K562 (cell line): ENCODE data around the gene ATF6B. TPM values are rescaled to one million over a fixed set of nuclear protein-coding genes. Genes with fewer than 3 reads are reported as not detected.

Experiments used
- ATAC-seq: fragments of 200-7000 bp; cut with Tn5 transposase; 3 replicates; pipeline ENCODE4 v1.9.1; 2020; ENCODE audit warnings: moderate library complexity
- BruUV-seq: library from RNA; stranded (reverse); fragments of 400-500 nt; replicated peaks from 2 replicates; lab custom pipeline; 2021; lab: Mats Ljungman, UMichigan
- CTCF ChIA-PET: fragments of 300-600 bp; formaldehyde crosslinking; extraction: SDS; loops from one replicate; lab custom pipeline; 2021; ENCODE audit warnings: low intra/inter-chr PET ratio; lab: Yijun Ruan, JAX
- POLR2A ChIA-PET: fragments of 300-600, 350-650 bp; sonication (Branson Sonifier 250); formaldehyde crosslinking; extraction: SDS; loops from one replicate; lab custom pipeline; 2021; ENCODE audit warnings: antibody characterized with exemption, inconsistent platforms; lab: Yijun Ruan, JAX
- DNase-seq, 4 experiments: peaks; one replicate each; pipeline versions ENCODE4 v3.0.0 to v3.0.0-alpha.2; 2011 to 2018; ENCODE audit warnings: low spot score in 3 of 4, mixed read lengths in 3 of 4; ENCODE audit errors: extremely low read depth in 1 of 4
- FAIRE-seq: peaks from 2 replicates; lab custom pipeline; 2011; peaks lifted over from hg19 to GRCh38; lab: Jason Lieb, UNC
- H2AFZ ChIP-seq: 2 replicates; pipeline ENCODE4 v1.6.0; 2011; ENCODE audit warnings: low read depth, low read length, control low read depth, inconsistent platforms
- H3K27ac ChIP-seq: fragments of 200-600 bp; 3 replicates; pipeline ENCODE4 v1.8.0; 2011; ENCODE audit warnings: low read depth, mild to moderate bottlenecking, control low read depth, inconsistent platforms, low read length, moderate library complexity, mixed read lengths; ENCODE audit errors: extremely low read depth
- H3K27me3 ChIP-seq, 2 experiments: fragments of 300-600 bp in 1 of 2; 2 replicates in 1 of 2; 3 replicates in 1 of 2; pipeline versions ENCODE4 v1.6.0 to v1.8.0; 2011; ENCODE audit warnings: inconsistent platforms in 2 of 2, low read length in 2 of 2, mild to moderate bottlenecking in 1 of 2, mixed read lengths in 1 of 2, moderate library complexity in 1 of 2; ENCODE audit not compliant: control insufficient read depth in 2 of 2, insufficient read depth in 2 of 2
- H3K36me3 ChIP-seq: fragments of 300-600 bp; 3 replicates; pipeline ENCODE4 v1.8.0; 2011; ENCODE audit warnings: mild to moderate bottlenecking, low read length, inconsistent platforms; ENCODE audit not compliant: control insufficient read depth, insufficient read depth
- H3K4me1 ChIP-seq, 2 experiments: fragments of 200-600 bp in 1 of 2; replicated peaks in 1 of 2; 2 replicates in 1 of 2; 3 replicates in 1 of 2; pipeline versions ENCODE4 v1.5.1 to v1.8.0; 2011; ENCODE audit warnings: inconsistent platforms in 2 of 2, low read length in 2 of 2, mild to moderate bottlenecking in 1 of 2, mixed read lengths in 1 of 2, moderate library complexity in 1 of 2; ENCODE audit not compliant: control insufficient read depth in 2 of 2, insufficient read depth in 2 of 2
- H3K4me2 ChIP-seq: 2 replicates; pipeline ENCODE4 v1.6.1; 2011; ENCODE audit warnings: low read length, control low read depth, inconsistent platforms, mixed read lengths; ENCODE audit not compliant: insufficient read depth
- H3K4me3 ChIP-seq: fragments of 200-600 bp; sonication (generic), shearing (Covaris generic); 2 replicates; pipeline ENCODE4 v1.5.1; 2016; ENCODE audit warnings: control low read depth, inconsistent platforms
- H3K79me2 ChIP-seq: fragments of 200-600 bp; 3 replicates; pipeline ENCODE4 v1.8.0; 2011; ENCODE audit warnings: low read length, inconsistent platforms; ENCODE audit not compliant: control insufficient read depth, insufficient read depth
- H3K9ac ChIP-seq, 2 experiments: 2 replicates each; pipeline versions ENCODE4 v1.6.0 to v1.6.1; 2011; ENCODE audit warnings: low read depth in 2 of 2, low read length in 2 of 2, control low read depth in 1 of 2, inconsistent platforms in 1 of 2, mild to moderate bottlenecking in 1 of 2, mixed read lengths in 1 of 2; ENCODE audit not compliant: insufficient read depth in 1 of 2
- H3K9me1 ChIP-seq: one replicate; pipeline ENCODE4 v1.6.0; 2011; ENCODE audit warnings: inconsistent platforms, mild to moderate bottlenecking, low read length, moderate library complexity; ENCODE audit not compliant: control insufficient read depth, insufficient read depth
- H3K9me3 ChIP-seq: replicated peaks from 2 replicates; pipeline ENCODE4 v1.5.1; 2011; ENCODE audit warnings: low read depth, low read length, inconsistent platforms; ENCODE audit not compliant: control insufficient read depth, insufficient read depth
- H4K20me1 ChIP-seq: replicated peaks from 2 replicates; pipeline ENCODE4 v1.6.1; 2011; ENCODE audit warnings: low read length, inconsistent platforms, mixed read lengths; ENCODE audit not compliant: control insufficient read depth, insufficient read depth
- CREB3L1 ChIP-seq: fragments of 450-650 bp; IDR thresholded peaks from 2 replicates; pipeline ENCODE4 v1.6.1; 2014; ENCODE audit warnings: low read depth, mild to moderate bottlenecking, moderate library complexity, borderline replicate concordance
- GABPA ChIP-seq: fragments of 200-800 bp; sonication (Bioruptor generic); conservative IDR thresholded peaks from 2 replicates; pipeline ENCODE4 v1.6.1; 2016; ENCODE audit warnings: low read depth, missing genetic modification characterization, missing compliant biosample characterization
- HNRNPK ChIP-seq: fragments of 200-400 bp; formaldehyde crosslinking; IDR thresholded peaks from one replicate; pipeline ENCODE4 v1.6.1; 2018; ENCODE audit warnings: mild to moderate bottlenecking, low read depth, low read length; ENCODE audit not compliant: poor library complexity, severe bottlenecking
- IRF9 ChIP-seq: fragments of 450-650 bp; IDR thresholded peaks from 2 replicates; pipeline ENCODE4 v1.6.1; 2016; ENCODE audit warnings: missing biosample characterization, missing genetic modification characterization
- KHSRP ChIP-seq: fragments of 450-650 bp; IDR thresholded peaks from 2 replicates; pipeline ENCODE4 v1.6.1; 2017
- KLF13 ChIP-seq: fragments of 450-650 bp; IDR thresholded peaks from 2 replicates; pipeline ENCODE4 v1.6.1; 2016; ENCODE audit warnings: missing genetic modification characterization, low read depth, mild to moderate bottlenecking, missing compliant biosample characterization, moderate library complexity, borderline replicate concordance
- KLF6 ChIP-seq: fragments of 250-450 bp; sonication (Bioruptor Pico); IDR thresholded peaks from 2 replicates; pipeline ENCODE4 v1.4.0; 2020; ENCODE audit warnings: mild to moderate bottlenecking, moderate library complexity, borderline replicate concordance
- MYNN ChIP-seq, 2 experiments: sonication (generic); formaldehyde crosslinking in 1 of 2; IDR thresholded peaks; 2 replicates each; pipeline versions ENCODE4 v1.5.0 to v1.6.1; 2016 to 2020; ENCODE audit warnings: antibody characterized with exemption in 1 of 2, missing genetic modification reagents in 1 of 2
- NCOA2 ChIP-seq, 2 experiments: fragments of 450-650 bp; IDR thresholded peaks; 2 replicates each; pipeline ENCODE4 v1.6.1; 2018; ENCODE audit warnings: mild to moderate bottlenecking in 2 of 2, moderate library complexity in 1 of 2; ENCODE audit not compliant: partially characterized antibody in 2 of 2
- NFIC ChIP-seq: fragments of 450-650 bp; IDR thresholded peaks from 2 replicates; pipeline ENCODE4 v1.6.1; 2017; ENCODE audit warnings: mild to moderate bottlenecking, inconsistent platforms
- NR3C1 ChIP-seq: sonication (generic); formaldehyde crosslinking; IDR thresholded peaks from 2 replicates; pipeline ENCODE4 v1.8.1; 2022; ENCODE audit warnings: missing genetic modification reagents
- POLR2G ChIP-seq: fragments of 200-400 bp; formaldehyde crosslinking; IDR thresholded peaks from 2 replicates; pipeline ENCODE4 v1.6.1; 2017; ENCODE audit warnings: low read depth, mild to moderate bottlenecking, antibody characterized with exemption, low read length, moderate library complexity
- RBFOX2 ChIP-seq: fragments of 200-400 bp; formaldehyde crosslinking; IDR thresholded peaks from 2 replicates; pipeline ENCODE4 v1.6.1; 2017; ENCODE audit warnings: low read depth, mild to moderate bottlenecking, low read length, moderate library complexity
- TCF7L2 ChIP-seq: fragments of 150-350 bp; IDR thresholded peaks from 2 replicates; pipeline ENCODE4 v1.6.1; 2016; ENCODE audit warnings: low read depth, mild to moderate bottlenecking, low read length, moderate library complexity
- ZBTB17 ChIP-seq: fragments of 450-650 bp; formaldehyde crosslinking; IDR thresholded peaks from 2 replicates; pipeline ENCODE4 v1.4.0; 2020; ENCODE audit warnings: mild to moderate bottlenecking
- ZNF140 ChIP-seq: fragments of 250-450 bp; sonication (Bioruptor Pico); IDR thresholded peaks from 2 replicates; pipeline ENCODE4 v1.8.0; 2021; ENCODE audit warnings: moderate library complexity, mild to moderate bottlenecking, inconsistent platforms
- ZNF212 ChIP-seq: fragments of 450-650 bp; formaldehyde crosslinking; IDR thresholded peaks from 2 replicates; pipeline ENCODE4 v1.4.0; 2020; ENCODE audit warnings: mild to moderate bottlenecking
- ZNF644 ChIP-seq: fragments of 200-800 bp; sonication (Bioruptor generic); IDR thresholded peaks from 2 replicates; pipeline ENCODE4 v1.6.1; 2016; ENCODE audit warnings: low read depth, missing genetic modification characterization, missing compliant biosample characterization
- WGBS: fragments of 100-300 bp; shearing (Covaris generic); methylation state at CpG from one replicate; pipeline ENCODE4 v1.1.6; 2016; ENCODE audit warnings: low coverage, mixed read lengths; ENCODE audit not compliant: insufficient coverage; ENCODE audit errors: missing lambda C conversion rate; 5-methylcytosine and 5-hydroxymethylcytosine counted together
- in situ Hi-C: fragments of 300-500 bp; cut with MboI; formaldehyde crosslinking; loops from 4 replicates; pipeline ENCODE4 v1.15.0; 2018; ENCODE audit warnings: inconsistent platforms, mixed read lengths
- intact Hi-C: fragments of 100-400 bp; cut with micrococcal nuclease; formaldehyde crosslinking; loops from 2 replicates; pipeline ENCODE4 v1.14.2; 2022
- polyA plus RNA-seq, 8 experiments: library from polyadenylated mRNA; depleted of rRNA in 4 of 8; stranded (reverse) in 5 of 8; unstranded in 3 of 8; fragments of >200 nt; fragmentation: Nextera tagmentation in 2 of 8; fragmentation: Illumina TruSeq in 1 of 8; extraction: Ambion mirVana in 2 of 8; extraction: Trizol in 1 of 8; gene quantifications; 2 replicates each; pipeline versions ENCODE4 v1.2.1 to v1.2.3, GENCODE V29; 2011 to 2014; ENCODE audit warnings: inconsistent platforms in 1 of 8, missing spikeins in 1 of 8
- total RNA-seq, 7 experiments: library from RNA; depleted of rRNA in 6 of 7; stranded (reverse); fragments of >200 nt in 6 of 7; fragmentation: Illumina TruSeq in 2 of 7; extraction: Trizol in 2 of 7; gene quantifications; 2 replicates each; pipeline versions ENCODE4 v1.2.1 to v1.2.3, GENCODE V29; 2011 to 2021; ENCODE audit warnings: low replicate concordance in 1 of 7

The ATF6B gene
- total and polyA plus RNA-seq, 9 of the 15 experiments (the other 6 are each of a cell fraction or from before 2014, with no cell fraction given) = 20.7 to 131 (median 31.7) TPM

GRCh38 chr6:32164295-32164694 is 36.2 kb upstream of the ATF6B start, which contains the start of gene EGFL8 (continued):
- TF ChIP-seq IRF9 (tag) (no peak), ZNF212 (CRISPR knock-in tag) (no peak), KLF13 (tag) (no peak), NCOA2 (IDR thresholded peaks at IDR 0.05; ENCODE audit: partially characterized antibody in 2 of 2) (no peak), KLF6 (no peak)
- TF ChIP-seq, all 486 proteins: peak for 0

- no peaks in the 10 kb centered on the region for H3K27me3 ChIP-seq
- no peaks in the 10 kb centered on the region for H4K20me1 ChIP-seq
- BruUV-seq = no TSS peak
- H2AFZ ChIP-seq = no peak overlapping the region
- WGBS = 90% methylated on average over 7 of the region's 7 CpGs
- peaks cover 2% of the 10 kb centered on the region; the same call in 1 of the 3 replicates for H3K79me2 ChIP-seq
- no peak overlapping the region for H3K4me3 ChIP-seq
- ChIA-PET POLR2A (interaction anchor here (1.0 to 4.6 kb wide), 6 partner anchors 8 to 34 kb away, joined by 3 to 30 read pairs (median 6); partner anchors contain the start of genes AGPAT1, FKBPL, PRRT1 and RNF5), CTCF (no interaction called here)
- DNase-seq = peak in 1 of 4 experiments; percentile 46
- no peak overlapping the region for H3K4me2 ChIP-seq
- no peak overlapping the region; the same call in 2 of the 3 replicates for H3K27ac ChIP-seq
- ATAC-seq = no peak
- no peaks in the 10 kb centered on the region for H3K9me3 ChIP-seq
- intact Hi-C loops = no loop called here
- in situ Hi-C loops = no loop called here
- H3K4me1 ChIP-seq = peaks cover 29 to 34% of the 10 kb centered on the region in 2 experiments
- FAIRE-seq = no peak
- no peaks in the 10 kb centered on the region for H3K9me1 ChIP-seq
- peaks cover 64% of the 10 kb centered on the region for H3K36me3 ChIP-seq
- H3K9ac ChIP-seq = peak overlapping the region in 1 of 2 experiments; percentile 50; a peak in 1 of 4 replicates
- TF ChIP-seq CREB3L1 = no peak
- TF ChIP-seq HNRNPK = no peak
- TF ChIP-seq KHSRP = no peak
- peak; percentile 47; the same call in 1 of the 2 replicates for TF ChIP-seq POLR2G
- peak; percentile 56 for TF ChIP-seq NFIC
- TF ChIP-seq ZBTB17 (CRISPR knock-in tag) = no peak
- no peak for TF ChIP-seq NR3C1 (CRISPR knock-in tag)
- no peak for TF ChIP-seq TCF7L2
- TF ChIP-seq ZNF140 (CRISPR knock-in tag) = no peak
- TF ChIP-seq ZNF644 = no peak
- no peak for TF ChIP-seq GABPA
- TF ChIP-seq MYNN (IDR thresholded peaks at IDR 0.05) = no peak
- TF ChIP-seq MYNN (CRISPR knock-in tag; IDR thresholded peaks at IDR 0.05) = no peak
- peak; percentile 35; the same call in 1 of the 2 replicates for TF ChIP-seq RBFOX2
Measured at GRCh38 chr6:32163559-32164258, 35.7 kb upstream of the ATF6B start.
